HG02642 (cell line): Measurements from ENCODE around the gene FADS6.
"Not testable (repeated sequence)": the region's sequence is repeated elsewhere in the genome, so short reads cannot be mapped to it uniquely, and the experiment has no call there.

ENCODE experiments used
- ATAC-seq: cut with Tn5 transposase; IDR thresholded peaks from one replicate; pipeline ENCODE4 v1.9.1; 2021; ENCODE audit warnings: mild to moderate bottlenecking; ENCODE audit not compliant: unreplicated experiment, poor library complexity

Gene FADS6

GRCh38 chr17:74871356-74872076 lies 21.9 kb downstream of the FADS6 start:
- ATAC-seq = no peak

GRCh38 chr17:74870512-74870911 lies 22.9 kb downstream of the FADS6 start:
- no peak for ATAC-seq

GRCh38 chr17:74870028-74870427 lies 23.4 kb downstream of the FADS6 start:
- not testable (repeated sequence) for ATAC-seq

DNA sequence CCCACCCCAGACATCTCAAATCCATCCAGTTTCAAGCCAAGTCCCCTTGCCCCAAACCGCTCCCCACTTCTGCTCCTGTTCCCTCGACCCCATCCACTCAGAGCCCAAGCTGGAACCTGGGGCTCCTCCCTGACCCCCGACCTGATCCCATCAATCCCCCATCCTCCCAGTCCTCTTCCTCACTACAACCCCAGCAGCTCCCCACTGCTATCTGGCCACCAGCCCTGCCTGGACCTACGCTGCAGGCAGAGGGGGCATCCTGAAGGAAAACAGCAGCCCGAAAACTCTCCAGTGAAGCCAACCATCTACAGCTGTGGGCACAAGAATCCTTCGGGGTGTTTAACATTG lies 24.6 kb downstream of the FADS6 start:
- no peak for ATAC-seq

GRCh38 chr17:74868251-74868907 lies 25.1 kb downstream of the FADS6 start:
- no peak for ATAC-seq

DNA sequence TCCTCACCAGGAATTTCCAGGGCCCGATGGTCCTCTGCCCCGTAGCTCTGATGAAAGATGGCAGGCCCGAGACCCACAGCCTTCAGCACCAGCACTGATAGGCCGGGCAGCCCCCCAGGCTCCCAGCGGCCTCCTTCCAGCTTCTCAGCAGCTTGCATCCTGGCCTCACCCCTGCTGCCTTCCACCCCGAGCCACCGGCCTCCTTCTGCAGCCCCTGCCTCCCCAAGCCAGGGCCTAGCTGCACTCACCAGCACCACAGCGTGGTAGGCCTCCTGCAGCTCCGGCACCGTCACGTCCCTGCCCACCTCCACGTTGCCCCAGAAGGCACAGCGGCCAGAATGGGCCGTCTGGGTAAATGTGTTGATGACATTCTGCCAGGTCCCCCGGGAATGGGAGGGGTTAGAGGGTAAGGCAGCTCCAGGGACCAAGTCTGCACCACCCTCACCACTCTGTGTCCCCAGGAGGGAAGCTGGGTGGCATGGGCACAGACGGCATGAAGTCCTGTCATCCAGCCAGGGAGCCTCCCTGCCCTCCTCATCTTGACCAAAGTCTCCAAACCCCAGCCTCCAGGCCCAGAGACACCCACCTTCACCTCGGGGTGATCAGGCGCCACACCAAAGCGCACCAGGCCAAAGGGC lies 27.1 kb downstream of the FADS6 start:
- no peak for ATAC-seq

DNA sequence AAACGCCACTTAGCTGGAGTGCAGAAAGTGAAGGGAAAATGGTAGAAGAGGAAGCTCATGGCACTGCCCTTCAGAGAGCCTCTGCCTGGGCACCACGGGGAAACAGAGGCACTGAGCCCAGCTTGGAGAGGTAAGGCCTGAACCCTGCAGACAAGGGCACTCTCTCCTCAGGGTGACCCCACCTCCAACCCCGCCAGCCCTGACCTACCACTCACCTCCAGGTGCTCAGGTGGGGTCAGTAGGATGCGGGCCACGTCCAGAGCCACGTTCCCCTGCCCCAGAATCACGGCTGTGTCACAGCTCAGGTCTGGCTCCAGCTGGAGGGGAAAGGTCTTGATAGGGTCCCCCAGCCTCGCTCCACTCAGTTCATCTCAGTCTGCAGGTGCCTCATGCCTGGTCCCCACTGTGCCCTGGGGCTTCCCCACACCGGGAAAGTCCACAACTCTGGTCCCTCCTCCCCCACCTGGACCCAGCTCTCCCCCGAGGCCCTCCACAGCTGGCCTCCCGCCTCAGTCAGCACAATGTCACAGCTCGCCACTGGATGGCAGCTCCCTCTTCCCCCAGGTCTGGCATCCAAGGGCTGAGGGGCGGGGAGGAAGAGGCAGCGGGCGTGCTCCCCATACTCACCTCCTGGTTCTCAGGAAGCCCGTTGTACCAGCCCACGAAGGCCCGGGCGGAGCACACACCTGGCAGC lies 27.8 kb downstream of the FADS6 start:
- no peak for ATAC-seq

GRCh38 chr17:74864866-74865395 lies 28.5 kb downstream of the FADS6 start:
- no peak for ATAC-seq

- no peak for ATAC-seq
These were observed 29.1 kb downstream of the FADS6 start for GRCh38 chr17:74864297-74864865.

- ATAC-seq = no peak
These were observed 29.8 kb downstream of the FADS6 start for GRCh38 chr17:74863420-74864296.

GRCh38 chr17:74862919-74863318 lies 30.5 kb downstream of the FADS6 start:
- ATAC-seq = no peak

DNA sequence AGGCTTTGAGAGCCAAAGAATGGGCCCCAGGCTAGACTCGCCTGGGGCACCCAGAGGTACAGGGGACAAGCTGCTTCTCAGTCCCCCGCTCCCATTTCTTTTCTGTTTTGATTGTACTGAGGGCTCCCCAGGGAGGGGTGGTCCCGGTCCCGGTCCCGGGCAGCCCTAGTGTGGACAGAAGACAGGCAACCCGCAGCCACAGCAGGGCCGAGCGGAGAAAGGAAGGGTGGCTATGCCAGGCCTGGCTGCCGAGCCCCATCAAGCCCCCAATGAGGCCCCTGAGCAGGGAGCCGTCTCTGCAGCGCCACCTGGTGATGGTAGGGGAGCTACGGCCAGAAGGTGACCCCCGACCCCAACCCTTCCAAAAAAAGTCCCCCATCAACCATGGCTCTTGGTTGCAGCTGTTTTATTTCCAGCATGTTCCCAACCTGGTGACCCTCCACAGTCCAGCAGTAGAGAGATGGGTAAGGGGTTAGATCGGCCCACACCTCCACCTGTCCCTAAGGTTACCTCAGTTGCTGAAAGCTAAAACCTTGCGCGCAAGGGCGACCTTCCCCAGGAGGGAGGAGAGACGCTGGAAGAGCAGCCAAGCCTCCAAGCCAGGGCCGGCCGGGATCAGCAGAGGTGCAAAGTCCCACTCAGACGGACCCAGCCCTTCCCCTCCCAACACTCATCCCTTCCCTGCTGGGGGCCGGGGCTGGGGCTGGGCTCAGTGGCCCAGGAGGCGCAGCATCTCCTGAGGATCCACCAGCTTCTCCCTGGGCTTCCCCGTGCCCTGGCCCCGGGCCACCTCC lies 31.1 kb downstream of the FADS6 start:
- no peak for ATAC-seq

- ATAC-seq = no peak
These were observed 31.7 kb downstream of the FADS6 start for GRCh38 chr17:74861662-74862107.

DNA sequence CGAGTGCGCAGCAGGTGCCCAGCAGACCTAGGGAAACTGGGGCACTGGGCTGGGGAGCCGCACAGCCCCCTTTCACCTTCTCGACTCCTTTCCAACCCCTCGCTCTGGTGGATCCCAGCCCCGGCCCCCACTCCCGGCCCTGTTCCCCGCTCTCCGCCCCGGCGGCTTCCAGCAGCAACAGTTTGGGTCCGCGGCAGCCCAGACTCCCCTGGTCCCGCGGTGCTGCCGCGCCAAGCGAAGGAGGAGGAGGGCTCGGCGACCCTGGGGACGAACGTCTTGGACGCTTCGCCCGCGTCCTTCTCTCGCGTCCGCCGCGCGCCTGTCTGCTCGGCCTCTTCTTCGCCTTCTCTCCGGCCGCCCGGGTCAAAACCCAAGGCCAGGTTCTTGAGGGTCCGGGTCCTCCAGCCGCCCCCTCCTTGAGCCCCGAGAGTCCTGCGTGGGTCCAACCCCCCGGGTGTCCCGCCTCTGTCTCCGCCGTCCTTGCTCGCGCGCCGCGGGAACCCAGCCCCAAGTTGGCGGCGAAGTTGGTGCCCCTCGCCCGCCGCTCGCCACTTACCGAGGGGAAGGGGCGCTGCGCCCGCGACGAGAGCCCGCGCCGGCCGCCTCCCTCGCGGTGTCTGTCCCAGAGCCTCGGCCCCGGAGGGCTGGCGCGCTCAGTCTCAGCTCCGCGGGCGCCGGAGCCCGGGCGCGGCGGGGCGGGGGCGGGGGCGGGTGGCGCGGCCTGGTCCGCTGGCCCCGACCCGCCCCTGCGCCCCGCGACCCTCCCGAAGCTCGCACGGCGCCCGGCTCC lies 32.4 kb downstream of the FADS6 start:
- no peak for ATAC-seq

GRCh38 chr17:74860229-74860871 lies 33.1 kb downstream of the FADS6 start:
- ATAC-seq = no peak

DNA sequence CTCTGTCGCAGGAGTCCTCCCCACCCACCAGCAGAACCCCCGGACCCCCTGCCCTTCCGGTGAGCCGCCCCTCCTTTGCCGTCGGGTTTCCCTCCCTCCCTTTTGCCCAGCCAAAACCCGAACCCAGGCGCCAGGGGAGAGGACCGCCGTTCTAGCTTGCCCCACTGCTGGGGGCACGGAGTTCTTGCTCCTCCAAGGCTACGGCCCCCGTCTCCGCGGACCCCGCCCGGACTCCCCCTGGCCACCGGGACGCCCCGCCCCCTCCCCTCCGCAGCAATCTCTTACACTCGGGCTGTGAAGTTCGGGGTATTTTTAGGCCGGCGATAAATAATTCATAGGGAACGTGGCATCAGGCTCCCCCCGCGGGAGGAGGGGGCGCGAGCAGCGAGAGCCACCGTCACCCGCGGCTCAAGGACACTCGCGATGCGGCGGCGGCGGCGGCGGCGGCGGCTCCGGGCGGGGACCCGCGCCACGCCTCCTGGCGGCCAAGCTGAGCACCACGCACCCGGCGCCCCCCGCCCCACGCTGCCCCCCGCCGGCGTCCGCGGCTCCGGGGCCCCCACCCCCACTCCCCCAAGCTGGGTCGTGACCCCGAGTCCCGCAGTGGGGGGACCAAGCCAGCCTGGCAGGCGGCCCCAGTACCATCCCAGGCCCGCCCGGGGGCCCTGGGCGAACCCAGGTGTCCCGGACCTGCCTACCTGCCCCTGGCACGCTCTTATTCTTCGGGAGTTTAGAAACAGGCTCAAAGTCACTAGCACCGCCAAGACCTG lies 33.8 kb downstream of the FADS6 start, which contains the start of gene GRIN2C:
GRIN2C (minus strand) TSS at position 427 of the 770 bp plus-strand sequence. CDS start 4,793 bp downstream, outside the sequence.
- ATAC-seq = no peak
